ENCODE data around the gene CCND1. TPM values are rescaled to one million over a fixed set of nuclear protein-coding genes. Genes with fewer than 3 reads are reported as not detected.

Gene CCND1
- total RNA-seq, 1 donor: 770 TPM

DNA sequence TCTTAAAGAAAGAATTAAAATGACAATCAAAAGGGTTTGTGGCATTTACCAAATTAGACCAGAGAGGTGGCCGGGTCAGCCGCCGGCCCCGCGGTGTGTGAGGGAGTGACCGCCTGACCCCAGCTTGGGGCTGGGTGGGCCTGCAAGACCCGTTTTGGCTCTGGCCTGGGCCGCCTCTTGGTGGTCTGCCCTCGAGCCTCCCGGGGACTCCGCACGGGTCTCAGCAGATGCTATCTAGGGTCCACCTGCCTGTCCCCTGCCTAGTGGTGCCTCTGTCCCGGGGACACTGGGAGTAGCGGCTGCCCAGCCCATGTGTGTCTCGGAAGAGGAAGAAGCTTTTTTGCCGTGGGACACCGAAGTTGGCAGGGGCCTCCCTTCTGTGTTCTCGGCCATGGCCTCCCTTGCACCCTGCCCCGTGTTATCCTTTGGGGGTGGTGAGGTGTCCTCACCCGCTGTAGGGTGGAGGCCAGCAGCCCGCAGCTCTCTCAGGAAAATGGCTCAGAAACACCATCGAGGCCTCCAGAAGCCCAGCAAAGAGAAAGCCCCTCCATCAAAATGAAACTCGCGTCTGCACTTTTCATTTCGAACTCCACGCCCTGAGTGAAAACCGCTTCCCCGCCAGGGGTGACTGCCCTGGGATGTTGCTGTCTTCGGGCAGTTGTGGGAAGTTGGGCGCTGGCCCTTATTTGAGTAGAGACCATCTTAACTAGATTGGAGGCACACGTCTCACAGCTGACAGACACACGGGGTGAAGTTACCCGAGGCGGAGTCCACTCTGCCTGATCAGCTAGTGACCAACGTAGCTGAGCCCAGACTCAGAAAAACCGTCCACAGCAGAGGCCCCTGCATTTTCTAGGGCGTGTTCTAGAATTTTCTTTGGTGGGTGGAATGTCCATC is 8.0 kb downstream of the CCND1 start:
- TF ChIP-seq, protein P1, sequence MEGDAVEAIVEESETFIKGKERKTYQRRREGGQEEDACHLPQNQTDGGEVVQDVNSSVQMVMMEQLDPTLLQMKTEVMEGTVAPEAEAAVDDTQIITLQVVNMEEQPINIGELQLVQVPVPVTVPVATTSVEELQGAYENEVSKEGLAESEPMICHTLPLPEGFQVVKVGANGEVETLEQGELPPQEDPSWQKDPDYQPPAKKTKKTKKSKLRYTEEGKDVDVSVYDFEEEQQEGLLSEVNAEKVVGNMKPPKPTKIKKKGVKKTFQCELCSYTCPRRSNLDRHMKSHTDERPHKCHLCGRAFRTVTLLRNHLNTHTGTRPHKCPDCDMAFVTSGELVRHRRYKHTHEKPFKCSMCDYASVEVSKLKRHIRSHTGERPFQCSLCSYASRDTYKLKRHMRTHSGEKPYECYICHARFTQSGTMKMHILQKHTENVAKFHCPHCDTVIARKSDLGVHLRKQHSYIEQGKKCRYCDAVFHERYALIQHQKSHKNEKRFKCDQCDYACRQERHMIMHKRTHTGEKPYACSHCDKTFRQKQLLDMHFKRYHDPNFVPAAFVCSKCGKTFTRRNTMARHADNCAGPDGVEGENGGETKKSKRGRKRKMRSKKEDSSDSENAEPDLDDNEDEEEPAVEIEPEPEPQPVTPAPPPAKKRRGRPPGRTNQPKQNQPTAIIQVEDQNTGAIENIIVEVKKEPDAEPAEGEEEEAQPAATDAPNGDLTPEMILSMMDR (IDR thresholded peaks at IDR 0.05; ENCODE audit: insufficient read depth, low read length): no peak
- H3K4me3 ChIP-seq (ENCODE audit: low read depth, low read length): no peak overlapping the region
- DNase-seq (ENCODE audit: low read depth): no peak

DNA sequence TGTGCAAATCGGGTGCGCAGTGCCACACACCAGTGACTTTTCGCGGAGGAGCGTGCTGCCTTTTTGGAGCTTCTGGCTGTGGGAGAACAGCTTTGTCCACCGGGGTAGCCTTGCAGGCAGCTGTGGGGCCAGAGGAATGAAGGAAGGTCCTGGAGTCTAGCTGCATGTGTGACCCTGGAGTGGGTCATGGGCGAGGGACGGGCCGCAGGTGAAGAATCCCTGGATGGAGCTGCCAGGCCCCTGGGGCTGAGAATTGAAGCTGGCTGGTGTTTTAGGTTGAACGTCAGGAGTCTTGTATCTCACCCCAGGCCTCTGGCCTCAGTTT is 8.6 kb downstream of the CCND1 start:
- no peak overlapping the region for H3K4me3 ChIP-seq (ENCODE audit: low read depth, low read length)
- DNase-seq (ENCODE audit: low read depth): no peak
- TF ChIP-seq, protein P1 (IDR thresholded peaks at IDR 0.05; ENCODE audit: insufficient read depth, low read length): no peak

DNA sequence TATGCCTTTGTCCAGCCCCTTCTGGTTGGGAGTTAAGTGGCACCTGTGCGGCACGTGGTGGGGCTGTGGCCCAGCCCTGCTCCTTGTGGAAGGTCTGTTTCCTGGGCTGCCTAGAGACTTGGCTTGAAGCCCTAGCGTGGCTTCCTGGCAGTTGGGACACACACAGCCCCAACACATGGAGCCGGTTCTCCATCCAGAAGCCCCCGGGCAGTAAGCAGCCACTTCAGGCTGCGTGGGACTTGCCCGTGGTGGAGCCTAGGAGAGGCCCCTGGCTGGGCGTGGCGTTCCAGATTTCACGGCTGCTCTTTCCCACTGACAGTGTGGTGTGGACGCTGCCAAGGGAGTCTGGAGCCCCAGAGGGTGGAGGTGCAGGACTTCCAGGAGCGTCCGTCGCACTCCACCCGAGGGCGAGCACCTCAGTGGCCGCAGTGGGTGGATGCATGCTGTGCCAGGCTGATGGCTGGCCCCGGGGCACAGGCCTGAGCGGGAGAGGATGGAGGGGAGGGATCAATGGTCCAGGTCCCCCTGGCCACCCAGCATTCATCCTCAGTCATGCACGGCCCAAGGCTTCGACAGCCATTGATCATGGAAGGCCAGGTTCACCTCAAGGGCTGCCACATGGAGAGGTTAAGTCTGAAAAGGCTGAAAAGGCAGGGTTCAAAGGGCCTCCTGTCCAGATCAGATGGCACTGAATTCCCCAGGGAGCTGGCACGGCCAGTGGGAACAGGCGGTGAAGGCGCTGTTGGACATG is 9.3 kb downstream of the CCND1 start:
- DNase-seq (ENCODE audit: low read depth): no peak
- no peak overlapping the region for H3K4me3 ChIP-seq (ENCODE audit: low read depth, low read length)
- TF ChIP-seq, protein P1 (IDR thresholded peaks at IDR 0.05; ENCODE audit: insufficient read depth, low read length): no peak

DNA sequence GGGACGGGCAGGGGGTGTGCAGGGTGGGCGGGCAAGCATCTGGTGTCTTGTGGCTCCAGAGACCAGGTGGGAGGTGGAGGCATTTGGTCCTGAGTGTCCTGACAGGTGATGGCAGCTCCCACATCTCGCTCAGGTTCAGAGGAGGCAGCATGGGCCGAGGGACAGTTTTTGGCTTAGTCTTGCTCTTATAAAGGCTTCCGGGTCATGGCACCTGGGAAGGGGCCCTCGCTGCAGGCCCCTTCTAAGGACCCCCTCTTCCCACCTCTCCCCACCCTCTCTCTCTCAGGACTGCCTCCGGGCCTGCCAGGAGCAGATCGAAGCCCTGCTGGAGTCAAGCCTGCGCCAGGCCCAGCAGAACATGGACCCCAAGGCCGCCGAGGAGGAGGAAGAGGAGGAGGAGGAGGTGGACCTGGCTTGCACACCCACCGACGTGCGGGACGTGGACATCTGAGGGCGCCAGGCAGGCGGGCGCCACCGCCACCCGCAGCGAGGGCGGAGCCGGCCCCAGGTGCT is 9.9 kb downstream of the CCND1 start:
- TF ChIP-seq, protein P1 (IDR thresholded peaks at IDR 0.05; ENCODE audit: insufficient read depth, low read length): no peak
- no peak for DNase-seq (ENCODE audit: low read depth)
- no peak overlapping the region for H3K4me3 ChIP-seq (ENCODE audit: low read depth, low read length)

DNA sequence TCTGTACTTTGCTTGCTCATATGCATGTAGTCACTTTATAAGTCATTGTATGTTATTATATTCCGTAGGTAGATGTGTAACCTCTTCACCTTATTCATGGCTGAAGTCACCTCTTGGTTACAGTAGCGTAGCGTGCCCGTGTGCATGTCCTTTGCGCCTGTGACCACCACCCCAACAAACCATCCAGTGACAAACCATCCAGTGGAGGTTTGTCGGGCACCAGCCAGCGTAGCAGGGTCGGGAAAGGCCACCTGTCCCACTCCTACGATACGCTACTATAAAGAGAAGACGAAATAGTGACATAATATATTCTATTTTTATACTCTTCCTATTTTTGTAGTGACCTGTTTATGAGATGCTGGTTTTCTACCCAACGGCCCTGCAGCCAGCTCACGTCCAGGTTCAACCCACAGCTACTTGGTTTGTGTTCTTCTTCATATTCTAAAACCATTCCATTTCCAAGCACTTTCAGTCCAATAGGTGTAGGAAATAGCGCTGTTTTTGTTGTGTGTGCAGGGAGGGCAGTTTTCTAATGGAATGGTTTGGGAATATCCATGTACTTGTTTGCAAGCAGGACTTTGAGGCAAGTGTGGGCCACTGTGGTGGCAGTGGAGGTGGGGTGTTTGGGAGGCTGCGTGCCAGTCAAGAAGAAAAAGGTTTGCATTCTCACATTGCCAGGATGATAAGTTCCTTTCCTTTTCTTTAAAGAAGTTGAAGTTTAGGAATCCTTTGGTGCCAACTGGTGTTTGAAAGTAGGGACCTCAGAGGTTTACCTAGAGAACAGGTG is 11.1 kb downstream of the CCND1 start:
- TF ChIP-seq, protein P1 (IDR thresholded peaks at IDR 0.05; ENCODE audit: insufficient read depth, low read length): no peak
- no peak overlapping the region for H3K4me3 ChIP-seq (ENCODE audit: low read depth, low read length)
- DNase-seq (ENCODE audit: low read depth): no peak

DNA sequence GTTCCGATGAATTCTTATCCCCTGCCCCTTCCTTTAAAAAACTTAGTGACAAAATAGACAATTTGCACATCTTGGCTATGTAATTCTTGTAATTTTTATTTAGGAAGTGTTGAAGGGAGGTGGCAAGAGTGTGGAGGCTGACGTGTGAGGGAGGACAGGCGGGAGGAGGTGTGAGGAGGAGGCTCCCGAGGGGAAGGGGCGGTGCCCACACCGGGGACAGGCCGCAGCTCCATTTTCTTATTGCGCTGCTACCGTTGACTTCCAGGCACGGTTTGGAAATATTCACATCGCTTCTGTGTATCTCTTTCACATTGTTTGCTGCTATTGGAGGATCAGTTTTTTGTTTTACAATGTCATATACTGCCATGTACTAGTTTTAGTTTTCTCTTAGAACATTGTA is 12.0 kb downstream of the CCND1 start:
- TF ChIP-seq, protein P1 (IDR thresholded peaks at IDR 0.05; ENCODE audit: insufficient read depth, low read length): no peak
- no peak overlapping the region for H3K4me3 ChIP-seq (ENCODE audit: low read depth, low read length)
- DNase-seq (ENCODE audit: low read depth): no peak
